A549 (cell line): ENCODE measurements around the gene SLC22A13. TPM values are rescaled to one million over a fixed set of nuclear protein-coding genes. Genes with fewer than 3 reads are reported as not detected.
A peak's percentile ranks its signal among the peaks of the same experiment; 100 is the strongest.

Experiments used
- ATAC-seq, 2 experiments: fragments of 200-7000 bp in 1 of 2; fragments of >200 bp in 1 of 2; cut with Nextera tagmentation in 1 of 2; cut with Tn5 transposase in 1 of 2; 3 replicates each; pipeline versions ENCODE4 v1.8.0 to v1.9.1; 2018 to 2020; ENCODE audit warnings: mild to moderate bottlenecking in 1 of 2, moderate library complexity in 1 of 2
- CTCF ChIA-PET: fragments of 300-600 bp; sonication (Branson Sonifier 250); formaldehyde crosslinking; extraction: SDS; loops from one replicate; lab custom pipeline; 2021; ENCODE audit warnings: antibody characterized with exemption, inconsistent platforms; lab: Yijun Ruan, JAX
- POLR2A ChIA-PET: fragments of 350-600 bp; formaldehyde crosslinking; extraction: SDS; loops from one replicate; lab custom pipeline; 2021; ENCODE audit warnings: antibody characterized with exemption, inconsistent platforms; lab: Yijun Ruan, JAX
- DNase-seq, 2 experiments: peaks; one replicate each; pipeline versions ENCODE4 v3.0.0 to v3.0.0-alpha.2; 2011 to 2016; ENCODE audit warnings: low read depth in 1 of 2, low spot score in 1 of 2
- FAIRE-seq: peaks from 2 replicates; lab custom pipeline; 2011; peaks lifted over from hg19 to GRCh38; lab: Jason Lieb, UNC
- H3K27ac ChIP-seq, 2 experiments: fragments of >200 bp; sonication (Bioruptor Twin); formaldehyde crosslinking; 3 replicates each; pipeline ENCODE4 v1.5.1; 2016 to 2017
- H3K4me1 ChIP-seq: fragments of >200 bp; sonication (Bioruptor Twin); formaldehyde crosslinking; 3 replicates; pipeline ENCODE4 v1.6.1; 2016
- H3K4me2 ChIP-seq: fragments of >200 bp; sonication (Bioruptor Twin); formaldehyde crosslinking; 3 replicates; pipeline ENCODE4 v1.6.1; 2016
- H3K4me3 ChIP-seq: fragments of >200 bp; sonication (Bioruptor Twin); formaldehyde crosslinking; 3 replicates; pipeline ENCODE4 v1.5.1; 2016
- H3K9me3 ChIP-seq: fragments of >200 bp; sonication (Bioruptor Twin); formaldehyde crosslinking; 3 replicates; pipeline ENCODE4 v1.6.1; 2016
- ATOH8 ChIP-seq: fragments of 250-450 bp; sonication (Bioruptor Pico); IDR thresholded peaks from 2 replicates; pipeline ENCODE4 v1.5.0; 2020; ENCODE audit warnings: low read depth, mild to moderate bottlenecking, moderate library complexity
- BCL3 ChIP-seq: fragments of >200 bp; sonication (Bioruptor Twin); formaldehyde crosslinking; IDR thresholded peaks from 3 replicates; pipeline ENCODE4 v1.6.1; 2016
- CTCF ChIP-seq: fragments of >200 bp; sonication (Bioruptor Twin); formaldehyde crosslinking; IDR thresholded peaks from 3 replicates; pipeline ENCODE4 v1.5.1; 2016
- E2F6 ChIP-seq: IDR thresholded peaks from 2 replicates; pipeline ENCODE4 v1.6.1; 2012; ENCODE audit warnings: low read depth, borderline replicate concordance
- EHF ChIP-seq: fragments of 250-450 bp; sonication (Bioruptor Pico); IDR thresholded peaks from 2 replicates; pipeline ENCODE4 v1.5.0; 2020; ENCODE audit warnings: mild to moderate bottlenecking
- ELK1 ChIP-seq: fragments of 150-350 bp; IDR thresholded peaks from 2 replicates; pipeline ENCODE4 v1.6.1; 2014; ENCODE audit warnings: low read depth, mild to moderate bottlenecking, low read length
- ESRRA ChIP-seq: fragments of 150-350 bp; IDR thresholded peaks from 2 replicates; pipeline ENCODE4 v1.6.1; 2014; ENCODE audit warnings: mild to moderate bottlenecking, low read length, borderline replicate concordance
- GATA3 ChIP-seq: IDR thresholded peaks from 2 replicates; pipeline ENCODE4 v1.6.1; 2012; ENCODE audit warnings: borderline replicate concordance
- HOXA7 ChIP-seq: fragments of 250-450 bp; sonication (Bioruptor Pico); IDR thresholded peaks from 2 replicates; pipeline ENCODE4 v1.5.0; 2020; ENCODE audit warnings: mild to moderate bottlenecking, moderate library complexity
- HOXB13 ChIP-seq: fragments of 250-450 bp; sonication (Bioruptor Pico); IDR thresholded peaks from 2 replicates; pipeline ENCODE4 v1.5.0; 2020; ENCODE audit warnings: low read depth, mild to moderate bottlenecking, moderate library complexity
- HOXB5 ChIP-seq: fragments of 250-450 bp; sonication (Bioruptor Pico); IDR thresholded peaks from 2 replicates; pipeline ENCODE4 v1.5.0; 2020; ENCODE audit warnings: mild to moderate bottlenecking, moderate library complexity
- JUNB ChIP-seq: fragments of >200 bp; sonication (Bioruptor Twin); formaldehyde crosslinking; IDR thresholded peaks from 2 replicates; pipeline ENCODE4 v1.6.1; 2016
- MAFK ChIP-seq: fragments of 450-650 bp; IDR thresholded peaks from 2 replicates; pipeline ENCODE4 v1.6.1; 2014; ENCODE audit not compliant: partially characterized antibody
- MAX ChIP-seq: IDR thresholded peaks from 2 replicates; pipeline ENCODE4 v1.6.1; 2012
- NPAS2 ChIP-seq: fragments of 250-450 bp; sonication (Bioruptor Pico); IDR thresholded peaks from 2 replicates; pipeline ENCODE4 v1.8.0; 2022; ENCODE audit warnings: mild to moderate bottlenecking, moderate library complexity, borderline replicate concordance
- NR3C1 ChIP-seq: fragments of >200 bp; sonication (Bioruptor Twin); formaldehyde crosslinking; IDR thresholded peaks from 3 replicates; pipeline ENCODE4 v1.6.1; 2017
- PBX3 ChIP-seq: IDR thresholded peaks from 2 replicates; pipeline ENCODE4 v1.6.1; 2012
- PHF8 ChIP-seq: fragments of 200-600 bp; sonication (generic); IDR thresholded peaks from 2 replicates; pipeline ENCODE4 v1.6.1; 2016; ENCODE audit warnings: low read depth, mild to moderate bottlenecking, antibody characterized with exemption, moderate library complexity, borderline replicate concordance
- SMC3 ChIP-seq: fragments of >200 bp; sonication (Bioruptor Twin); formaldehyde crosslinking; IDR thresholded peaks from 3 replicates; pipeline ENCODE4 v1.6.1; 2018; ENCODE audit warnings: inconsistent platforms
- TFCP2L1 ChIP-seq: fragments of 250-450 bp; sonication (Bioruptor Pico); IDR thresholded peaks from 2 replicates; pipeline ENCODE4 v1.5.0; 2021; ENCODE audit warnings: mild to moderate bottlenecking
- WGBS: methylation state at CpG from one replicate; pipeline ENCODE4 v1.1.6; 2017; ENCODE audit errors: missing lambda C conversion rate; 5-methylcytosine and 5-hydroxymethylcytosine counted together
- polyA minus RNA-seq: library from RNA; depleted of rRNA, polyadenylated mRNA; stranded (reverse); fragments of >200 nt; gene quantifications from 2 replicates; pipeline ENCODE4 v1.2.3, GENCODE V29; 2011; rRNA and poly(A)+ RNA removed
- polyA plus RNA-seq, 4 experiments: library from polyadenylated mRNA; depleted of rRNA in 3 of 4; stranded (reverse); fragments of >200 nt; fragmentation: RNase III in 1 of 4; extraction: RNeasy Plus Mini Kit Qiagen cat#74134 plus additional on column Dnase treatment in 1 of 4; gene quantifications; 2 replicates in 3 of 4; 3 replicates in 1 of 4; pipeline ENCODE4 v1.2.3, GENCODE V29; 2011 to 2017

Gene SLC22A13
- polyA plus RNA-seq (2011; rRNA removed) = 0.21 TPM in 1 of 2 replicates, not detected in the other
- 0.10 and 0.11 TPM in 2 replicates for polyA plus RNA-seq (2012; cell fraction: cytosol; rRNA removed)
- 0.74 and 1.0 TPM in 2 replicates for polyA plus RNA-seq (2012; cell fraction: nucleus; rRNA removed)
- polyA plus RNA-seq (2017; fragmentation: RNase III; extraction: RNeasy Plus Mini Kit Qiagen cat#74134 plus additional on column Dnase treatment) = 0.08 to 0.16 TPM (median 0.13 TPM) in 3 replicates
- polyA minus RNA-seq = 0.58 and 2.1 TPM in 2 replicates

- POLR2A ChIA-PET = no interaction called here
- H3K9me3 ChIP-seq = no peaks in the 10 kb centered on the region
- CTCF ChIA-PET = interaction anchor here (0.6 kb wide), 1 partner anchor 45 kb away, joined by 3 read pairs; no protein-coding TSS in a partner anchor
- H3K27ac ChIP-seq = no peak within 1 kb of the TSS
- no peaks in the 10 kb centered on the region for H3K4me1 ChIP-seq
- ATAC-seq = peak in 1 of 2 experiments; percentile 39; a peak in 2 of 6 replicates
- DNase-seq = no peak
- no peak for FAIRE-seq
- no peak within 1 kb of the TSS for H3K4me2 ChIP-seq
- WGBS = 80% methylated on average over 9 of the region's 9 CpGs
- no peak for TF ChIP-seq ESRRA
- no peak for TF ChIP-seq SMC3
- no peak for TF ChIP-seq ATOH8 (CRISPR knock-in tag)
- TF ChIP-seq NR3C1 = no peak
- TF ChIP-seq MAX = no peak
- no peak for TF ChIP-seq BCL3
- no peak for TF ChIP-seq ELK1
- TF ChIP-seq HOXA7 (CRISPR knock-in tag) = no peak
- no peak for TF ChIP-seq PBX3
- no peak for TF ChIP-seq EHF (CRISPR knock-in tag)
- TF ChIP-seq NPAS2 = no peak
- TF ChIP-seq MAFK = no peak
- no peak for TF ChIP-seq PHF8
- TF ChIP-seq CTCF = no peak
- no peak for TF ChIP-seq E2F6
- no peak for TF ChIP-seq HOXB13
- no peak for TF ChIP-seq GATA3
- TF ChIP-seq HOXB5 (CRISPR knock-in tag) = no peak
- TF ChIP-seq TFCP2L1 (CRISPR knock-in tag) = no peak
- no peak for TF ChIP-seq JUNB
- H3K4me3 ChIP-seq = no peak within 1 kb of the TSS
Measured at GRCh38 chr3:38265604-38266307, at the start of gene SLC22A13. TSS of gene SLC22A13 (plus strand) at chr3:38265812. CDS start at chr3:38265861, 49 bp downstream.
